Astrocyte (in vitro differentiated cells and primary cell): ENCODE results near the gene MUC13. TPM values are rescaled to one million over a fixed set of nuclear protein-coding genes. Genes with fewer than 3 reads are reported as not detected.

Experiments
- DNase-seq: peaks from one replicate; pipeline ENCODE4 v3.0.0-alpha.2; 2010; ENCODE audit warnings: low read depth
- FAIRE-seq: peaks from 2 replicates; lab custom pipeline; 2011; peaks lifted over from hg19 to GRCh38; lab: Jason Lieb, UNC
- H2AFZ ChIP-seq: 2 replicates; pipeline ENCODE4 v1.6.0; 2012; ENCODE audit warnings: low read depth, low read length, inconsistent platforms
- H3K27ac ChIP-seq: 2 replicates; pipeline ENCODE4 v1.5.1; 2011; ENCODE audit warnings: low read depth, low read length, inconsistent platforms
- H3K27me3 ChIP-seq: 2 replicates; pipeline ENCODE4 v1.6.0; 2011; ENCODE audit warnings: low read length, inconsistent platforms; ENCODE audit not compliant: insufficient read depth
- H3K36me3 ChIP-seq: 2 replicates; pipeline ENCODE4 v1.5.1; 2011; ENCODE audit warnings: low read length, inconsistent platforms; ENCODE audit not compliant: insufficient read depth
- H3K4me1 ChIP-seq: 2 replicates; pipeline ENCODE4 v1.5.1; 2011; ENCODE audit warnings: low read length, inconsistent platforms; ENCODE audit not compliant: insufficient read depth
- H3K4me2 ChIP-seq: 2 replicates; pipeline ENCODE4 v1.6.0; 2012; ENCODE audit warnings: low read length, inconsistent platforms
- H3K4me3 ChIP-seq: 2 replicates; pipeline ENCODE4 v1.5.1; 2011; ENCODE audit warnings: low read depth, mild to moderate bottlenecking, low read length, inconsistent platforms; ENCODE audit not compliant: insufficient read depth
- H3K79me2 ChIP-seq: 2 replicates; pipeline ENCODE4 v1.6.0; 2012; ENCODE audit warnings: mild to moderate bottlenecking, low read length, inconsistent platforms; ENCODE audit not compliant: insufficient read depth
- H3K9ac ChIP-seq: 2 replicates; pipeline ENCODE4 v1.6.0; 2012; ENCODE audit warnings: mild to moderate bottlenecking, low read length, inconsistent platforms
- H3K9me3 ChIP-seq: 2 replicates; pipeline ENCODE4 v1.5.1; 2012; ENCODE audit warnings: low read depth, mild to moderate bottlenecking, low read length, inconsistent platforms; ENCODE audit not compliant: insufficient read depth
- H4K20me1 ChIP-seq: 2 replicates; pipeline ENCODE4 v1.6.0; 2012; ENCODE audit warnings: low read length, inconsistent platforms; ENCODE audit not compliant: insufficient read depth
- H3K27ac Mint-ChIP-seq: one replicate; pipeline ENCODE4 v1.8.0; 2021; ENCODE audit warnings: mild to moderate bottlenecking, mixed read lengths; ENCODE audit not compliant: unreplicated experiment
- H3K27me3 Mint-ChIP-seq: one replicate; pipeline ENCODE4 v1.8.0; 2021; ENCODE audit warnings: low read depth, mixed read lengths; ENCODE audit not compliant: unreplicated experiment
- H3K36me3 Mint-ChIP-seq: one replicate; pipeline ENCODE4 v1.8.0; 2021; ENCODE audit warnings: low read depth, mixed read lengths; ENCODE audit not compliant: unreplicated experiment
- H3K4me1 Mint-ChIP-seq: one replicate; pipeline ENCODE4 v1.8.0; 2021; ENCODE audit warnings: low read depth, mixed read lengths; ENCODE audit not compliant: unreplicated experiment
- H3K4me3 Mint-ChIP-seq: one replicate; pipeline ENCODE4 v1.8.0; 2021; ENCODE audit warnings: mild to moderate bottlenecking, moderate library complexity, mixed read lengths; ENCODE audit not compliant: unreplicated experiment
- H3K9me3 Mint-ChIP-seq: one replicate; pipeline ENCODE4 v1.8.0; 2021; ENCODE audit warnings: mild to moderate bottlenecking, mixed read lengths; ENCODE audit not compliant: unreplicated experiment
- CTCF ChIP-seq: IDR thresholded peaks from 2 replicates; pipeline ENCODE4 v1.5.1; 2011; ENCODE audit warnings: low read depth, mild to moderate bottlenecking, inconsistent platforms, low read length, moderate library complexity; ENCODE audit not compliant: insufficient read depth
- EZH2 ChIP-seq: IDR thresholded peaks from 2 replicates; pipeline ENCODE4 v1.6.1; 2012; ENCODE audit warnings: mild to moderate bottlenecking, low read length, inconsistent platforms; ENCODE audit not compliant: insufficient read depth
- total RNA-seq: library from RNA; stranded (reverse); gene quantifications from 2 replicates; pipeline ENCODE4 v1.2.1, GENCODE V29; 2021

The MUC13 gene
- total RNA-seq, 1 donor from 2014 or later, result not detected

GRCh38 chr3:124859025-124859424, 75.5 kb downstream of the MUC13 start:
- Histone ChIP-seq H3K9ac (peak overlapping the region; percentile 61), H3K9me3 (no peaks in the 10 kb centered on the region), H2AFZ (peak overlapping the region; percentile 1), H3K27me3 (no peaks in the 10 kb centered on the region), H3K4me3 (no peak overlapping the region), H3K79me2 (peaks cover 46% of the 10 kb centered on the region), H3K36me3 (peaks cover 7% of the 10 kb centered on the region), H3K4me2 (peak overlapping the region; percentile 42), H3K4me1 (peaks cover 29% of the 10 kb centered on the region), H4K20me1 (peaks cover 4% of the 10 kb centered on the region), H3K27ac (peak overlapping the region; percentile 91)
- Mint-ChIP-seq H3K9me3 (peaks cover 2% of the 10 kb centered on the region), H3K27ac (peak overlapping the region; percentile 67), H3K4me3 (no peak overlapping the region), H3K4me1 (peaks cover 33% of the 10 kb centered on the region), H3K36me3 (peaks cover 9% of the 10 kb centered on the region), H3K27me3 (no peaks in the 10 kb centered on the region)
- FAIRE-seq (no peak), DNase-seq (peak; percentile 91)
- no peak for TF ChIP-seq EZH2
- no peak for TF ChIP-seq CTCF

- Histone ChIP-seq H3K9ac (peak overlapping the region; percentile 61), H3K27me3 (no peaks in the 10 kb centered on the region), H3K9me3 (no peaks in the 10 kb centered on the region), H3K79me2 (peaks cover 45% of the 10 kb centered on the region), H3K4me2 (no peak overlapping the region), H3K36me3 (peaks cover 7% of the 10 kb centered on the region), H4K20me1 (peaks cover 4% of the 10 kb centered on the region), H3K4me1 (peaks cover 29% of the 10 kb centered on the region), H3K4me3 (no peak overlapping the region), H3K27ac (peak overlapping the region; percentile 91), H2AFZ (no peak overlapping the region)
- DNase-seq (peak; percentile 76), FAIRE-seq (peak; percentile 43)
- TF ChIP-seq CTCF (no peak), EZH2 (no peak)
- Mint-ChIP-seq H3K27me3 (no peaks in the 10 kb centered on the region), H3K4me3 (no peak overlapping the region), H3K4me1 (peaks cover 33% of the 10 kb centered on the region), H3K9me3 (peaks cover 2% of the 10 kb centered on the region), H3K27ac (peak overlapping the region; percentile 67), H3K36me3 (peaks cover 11% of the 10 kb centered on the region)
Observed at GRCh38 chr3:124858275-124858674, 76.3 kb downstream of the MUC13 start.

- Mint-ChIP-seq H3K9me3 (peaks cover 2% of the 10 kb centered on the region), H3K27me3 (no peaks in the 10 kb centered on the region), H3K4me3 (no peak overlapping the region), H3K4me1 (peaks cover 41% of the 10 kb centered on the region), H3K36me3 (peaks cover 14% of the 10 kb centered on the region), H3K27ac (peak overlapping the region; percentile 30)
- Histone ChIP-seq H3K9ac (no peak overlapping the region), H3K36me3 (peaks cover 7% of the 10 kb centered on the region), H3K27ac (no peak overlapping the region), H3K27me3 (no peaks in the 10 kb centered on the region), H3K4me1 (peaks cover 30% of the 10 kb centered on the region), H4K20me1 (no peaks in the 10 kb centered on the region), H3K4me3 (no peak overlapping the region), H3K79me2 (peaks cover 35% of the 10 kb centered on the region), H2AFZ (no peak overlapping the region), H3K4me2 (no peak overlapping the region), H3K9me3 (no peaks in the 10 kb centered on the region)
- TF ChIP-seq CTCF (no peak), EZH2 (no peak)
- DNase-seq (no peak), FAIRE-seq (no peak)
Observed at GRCh38 chr3:124856677-124857076, 77.9 kb downstream of the MUC13 start.
